Breast epithelium (tissue), 3 donors: ENCODE measurements around the gene CBX7.

Experiments used
- CTCF ChIP-seq, 3 donors: fragments of 450-650 bp; IDR thresholded peaks; one replicate each; pipeline ENCODE4 v1.5.1; 2016 to 2017; ENCODE audit warnings: antibody characterized with exemption in 3 of 3, mild to moderate bottlenecking in 3 of 3, moderate library complexity in 3 of 3
- POLR2A ChIP-seq: fragments of 450-650 bp; IDR thresholded peaks from one replicate; pipeline ENCODE4 v1.6.1; 2016; ENCODE audit warnings: antibody characterized with exemption, mild to moderate bottlenecking, moderate library complexity
- POLR2AphosphoS5 ChIP-seq, 3 donors: sonication (generic); formaldehyde crosslinking; IDR thresholded peaks; one replicate each; pipeline ENCODE4 v1.6.1; 2017; ENCODE audit warnings: antibody characterized with exemption in 3 of 3

DNA sequence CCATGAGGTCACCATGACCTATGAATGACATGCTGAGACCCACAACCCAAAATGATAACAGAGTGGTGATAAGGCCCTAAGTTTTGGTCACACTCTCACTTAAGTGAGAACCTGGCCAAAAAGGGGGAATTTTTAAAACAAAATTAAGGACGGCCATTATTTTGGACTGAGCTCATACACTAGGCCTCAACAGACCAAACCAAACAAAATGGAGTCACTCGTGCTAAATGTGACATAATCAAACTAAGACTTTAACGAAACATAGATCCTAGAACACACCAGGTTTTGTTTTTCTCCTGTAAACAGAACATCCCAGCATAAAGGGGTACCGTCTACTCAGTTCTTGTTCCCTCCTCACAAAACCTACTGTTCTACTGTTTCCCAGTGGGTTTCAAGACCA, 44.0 kb downstream of the CBX7 start:
- TF ChIP-seq CTCF (IDR thresholded peaks at IDR 0.05) (no peak), POLR2AphosphoS5 (IDR thresholded peaks at IDR 0.05) (no peak), POLR2A (no peak)
